ELF-1 (cell line): ENCODE data around the gene RLN2.
A peak's percentile ranks its signal among the peaks of the same experiment; 100 is the strongest.

Source experiments
- DNase-seq: peaks from one replicate; pipeline ENCODE4 v3.0.0-alpha.2; 2016; ENCODE audit warnings: low read depth, low spot score

The RLN2 gene

DNA sequence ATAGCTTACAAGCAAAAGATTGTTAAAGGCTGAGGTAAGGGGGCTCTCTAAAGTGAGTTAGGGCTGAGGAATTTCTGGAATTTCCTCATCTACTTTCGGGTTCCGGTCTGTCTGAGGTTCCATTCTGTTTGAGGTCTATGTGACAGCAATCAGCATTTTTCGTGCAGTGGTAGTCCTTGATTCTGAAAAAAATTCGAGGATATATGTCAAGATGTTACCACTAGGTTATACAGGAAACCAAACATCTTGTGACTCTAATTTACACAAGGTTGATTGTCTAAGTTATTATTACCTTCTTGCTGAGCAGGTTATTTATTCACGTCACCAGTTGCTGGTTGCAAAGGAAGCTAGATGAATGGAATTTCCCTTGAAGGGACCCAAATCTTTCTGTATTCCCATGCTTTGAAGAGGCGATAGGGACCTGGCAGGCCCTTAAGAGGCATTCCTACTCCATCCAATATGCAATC is 35.2 kb downstream of the RLN2 start:
- peak; percentile 73 for DNase-seq

DNA sequence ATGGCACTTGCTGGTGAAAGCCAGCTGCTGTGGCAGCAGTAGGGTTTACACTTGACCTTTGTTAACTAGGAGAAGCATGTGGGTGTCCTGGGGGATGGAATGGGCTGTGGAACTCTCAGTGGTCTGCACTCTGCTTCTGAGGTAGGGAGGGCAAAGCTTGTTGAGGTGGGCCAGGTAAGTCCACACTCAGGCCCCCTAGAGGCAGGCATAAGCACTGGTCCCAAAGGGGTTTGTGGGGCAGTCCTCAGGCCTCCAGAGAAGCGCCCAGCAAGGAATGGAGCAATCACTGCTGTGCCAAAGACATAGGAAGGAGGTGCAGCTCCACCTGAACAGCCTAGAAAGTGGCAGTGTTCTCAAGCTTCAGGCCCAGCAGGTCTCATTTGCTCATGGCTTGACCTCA is 38.6 kb downstream of the RLN2 start:
- no peak for DNase-seq

DNA sequence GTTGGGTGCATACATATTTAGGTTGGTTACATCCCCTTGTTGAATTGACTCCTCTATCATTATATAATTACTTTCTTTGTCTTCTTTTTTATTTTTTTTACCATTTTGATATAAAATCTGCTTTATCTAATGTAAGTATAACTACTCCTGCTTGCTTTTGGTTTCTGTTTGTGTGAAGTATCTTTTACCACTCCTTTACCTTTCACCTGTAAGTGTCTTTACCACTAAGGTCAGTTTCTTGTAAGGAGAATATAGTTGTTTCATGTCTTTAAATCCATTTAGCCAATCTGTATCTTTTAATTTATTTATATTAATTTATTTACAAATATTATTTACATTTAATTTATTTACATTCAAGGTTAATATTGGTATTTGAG is 40.3 kb downstream of the RLN2 start:
- no peak for DNase-seq

DNA sequence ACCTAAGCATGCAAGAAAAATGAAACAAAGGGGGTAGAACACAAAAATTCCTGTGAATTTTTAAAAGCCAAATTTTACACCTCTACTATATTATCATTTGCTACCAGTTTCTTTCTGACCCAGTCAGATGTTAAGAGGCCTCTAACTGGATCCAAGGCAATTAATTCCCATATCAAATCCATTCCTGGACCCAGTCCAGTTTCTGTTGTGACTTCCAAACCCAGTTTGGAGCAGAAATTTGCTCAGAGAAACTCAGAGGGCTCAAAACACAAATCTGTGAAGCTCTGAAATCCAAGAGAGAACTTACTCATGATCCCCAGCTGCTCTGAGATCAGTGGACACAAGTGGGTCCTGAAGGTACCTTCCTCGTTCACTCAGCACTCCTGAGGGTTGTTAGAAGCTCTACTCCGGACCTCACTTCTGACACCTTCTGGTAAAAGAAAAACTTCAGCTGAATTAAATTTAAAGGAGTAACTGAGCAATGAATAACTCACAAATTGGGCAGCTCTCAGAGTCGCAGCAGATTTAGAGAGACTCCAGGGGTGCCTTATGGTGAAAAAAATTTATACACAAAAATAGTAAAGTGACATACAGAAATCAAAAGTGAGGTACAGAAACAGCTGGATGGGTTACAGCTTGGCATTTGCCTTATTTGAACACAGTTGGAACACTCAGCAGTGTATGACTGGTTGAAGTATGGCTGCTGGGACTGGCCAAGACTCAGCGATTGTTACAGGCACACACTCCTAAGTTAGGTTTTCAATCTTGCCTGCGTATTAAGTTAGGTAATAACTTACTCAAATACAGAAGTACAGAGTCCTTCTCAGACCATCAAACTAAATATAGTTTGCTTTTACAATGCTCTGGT is 40.9 kb downstream of the RLN2 start:
- DNase-seq = no peak
